ENCODE measurements around the gene DLGAP1. TPM values are rescaled to one million over a fixed set of nuclear protein-coding genes. Genes with fewer than 3 reads are reported as not detected.

DLGAP1 gene
- total RNA-seq, 4 donors from 2014 or later = 1.2 to 1.4 (median 1.4) TPM

DNA sequence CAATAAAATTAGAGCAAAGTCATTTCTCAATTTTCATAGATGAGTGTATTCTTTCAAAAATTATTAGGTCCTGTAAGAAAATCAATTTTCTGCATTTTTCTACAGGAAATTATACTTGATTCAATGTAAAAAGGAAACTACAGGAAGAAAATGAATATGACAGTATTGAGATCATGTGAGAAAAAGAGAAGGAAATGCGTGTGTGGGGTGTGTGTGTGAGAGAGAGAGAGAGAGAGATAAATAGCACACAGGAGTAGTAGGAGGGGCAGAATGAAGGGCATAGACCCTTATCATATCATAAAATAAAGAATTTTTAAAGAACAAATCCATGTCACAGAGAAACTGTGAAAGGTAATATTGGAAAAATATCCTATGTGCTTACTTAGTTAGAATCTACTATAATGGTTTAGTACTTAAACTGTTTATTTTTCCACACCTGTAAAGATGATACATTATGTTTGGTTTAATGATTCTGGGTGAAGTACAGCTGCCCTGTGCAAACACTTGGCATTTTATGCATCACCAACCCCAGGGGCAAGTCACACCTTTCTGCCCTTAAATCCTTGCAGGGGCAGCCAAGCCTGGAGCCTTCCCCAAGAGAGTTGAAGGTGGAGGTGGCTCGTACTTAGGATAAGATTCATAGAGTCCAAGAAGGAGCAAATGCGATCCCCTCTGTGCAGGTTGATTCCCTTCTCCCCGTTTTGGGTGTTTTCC is 728.7 kb downstream of the DLGAP1 start:
- H3K27ac ChIP-seq (replicated peaks in 1 of 4) = no peak overlapping the region
- TF ChIP-seq POLR2AphosphoS5 (IDR thresholded peaks at IDR 0.05) = no peak
- TF ChIP-seq EP300 (IDR thresholded peaks at IDR 0.05) = no peak
- no peak for TF ChIP-seq POLR2A (IDR thresholded peaks at IDR 0.05; ENCODE audit: low read depth)
- no peak for TF ChIP-seq CTCF (IDR thresholded peaks at IDR 0.05)
- no peaks in the 10 kb centered on the region for H3K27me3 ChIP-seq
- 82% methylated on average over 4 of the region's 4 CpGs for WGBS
- no peak overlapping the region for H3K4me3 ChIP-seq
- H3K4me1 ChIP-seq = peaks cover 7 to 24% (median 22%) of the 10 kb centered on the region in 4 donors
- no peaks in the 10 kb centered on the region for H3K36me3 ChIP-seq
- no peak for DNase-seq (ENCODE audit: extremely low spot score)
- intact Hi-C loops (cut with DNase I) = no loop called here
- no peaks in the 10 kb centered on the region for H3K9me3 ChIP-seq

GRCh38 chr18:3725115-3725514 is 730.0 kb downstream of the DLGAP1 start:
- Histone ChIP-seq H3K27ac (replicated peaks in 1 of 4) (no peak overlapping the region), H3K36me3 (no peaks in the 10 kb centered on the region), H3K4me3 (no peak overlapping the region), H3K9me3 (no peaks in the 10 kb centered on the region), H3K4me1 (peaks cover 7 to 24% (median 22%) of the 10 kb centered on the region in 4 donors), H3K27me3 (no peaks in the 10 kb centered on the region)
- TF ChIP-seq POLR2AphosphoS5 (IDR thresholded peaks at IDR 0.05) = no peak
- no peak for TF ChIP-seq CTCF (IDR thresholded peaks at IDR 0.05)
- TF ChIP-seq POLR2A (IDR thresholded peaks at IDR 0.05; ENCODE audit: low read depth) = no peak
- no peak for TF ChIP-seq EP300 (IDR thresholded peaks at IDR 0.05)
- intact Hi-C loops (cut with DNase I) = no loop called here
- WGBS = 85% methylated on average over 2 of the region's 2 CpGs
- no peak for DNase-seq (ENCODE audit: extremely low spot score)

GRCh38 chr18:3723554-3723953 is 731.6 kb downstream of the DLGAP1 start:
- no peak overlapping the region for H3K27ac ChIP-seq (replicated peaks in 1 of 4)
- H3K4me3 ChIP-seq = no peak overlapping the region
- DNase-seq (ENCODE audit: extremely low spot score) = peak; percentile 29
- no peak for TF ChIP-seq POLR2A (IDR thresholded peaks at IDR 0.05; ENCODE audit: low read depth)
- no peak for TF ChIP-seq POLR2AphosphoS5 (IDR thresholded peaks at IDR 0.05)
- TF ChIP-seq EP300 (IDR thresholded peaks at IDR 0.05) = no peak
- no peak for TF ChIP-seq CTCF (IDR thresholded peaks at IDR 0.05)
- no peaks in the 10 kb centered on the region for H3K36me3 ChIP-seq
- peaks cover 7 to 24% (median 22%) of the 10 kb centered on the region in 4 donors for H3K4me1 ChIP-seq
- H3K9me3 ChIP-seq = no peaks in the 10 kb centered on the region
- intact Hi-C loops (cut with DNase I) = no loop called here
- H3K27me3 ChIP-seq = no peaks in the 10 kb centered on the region

DNA sequence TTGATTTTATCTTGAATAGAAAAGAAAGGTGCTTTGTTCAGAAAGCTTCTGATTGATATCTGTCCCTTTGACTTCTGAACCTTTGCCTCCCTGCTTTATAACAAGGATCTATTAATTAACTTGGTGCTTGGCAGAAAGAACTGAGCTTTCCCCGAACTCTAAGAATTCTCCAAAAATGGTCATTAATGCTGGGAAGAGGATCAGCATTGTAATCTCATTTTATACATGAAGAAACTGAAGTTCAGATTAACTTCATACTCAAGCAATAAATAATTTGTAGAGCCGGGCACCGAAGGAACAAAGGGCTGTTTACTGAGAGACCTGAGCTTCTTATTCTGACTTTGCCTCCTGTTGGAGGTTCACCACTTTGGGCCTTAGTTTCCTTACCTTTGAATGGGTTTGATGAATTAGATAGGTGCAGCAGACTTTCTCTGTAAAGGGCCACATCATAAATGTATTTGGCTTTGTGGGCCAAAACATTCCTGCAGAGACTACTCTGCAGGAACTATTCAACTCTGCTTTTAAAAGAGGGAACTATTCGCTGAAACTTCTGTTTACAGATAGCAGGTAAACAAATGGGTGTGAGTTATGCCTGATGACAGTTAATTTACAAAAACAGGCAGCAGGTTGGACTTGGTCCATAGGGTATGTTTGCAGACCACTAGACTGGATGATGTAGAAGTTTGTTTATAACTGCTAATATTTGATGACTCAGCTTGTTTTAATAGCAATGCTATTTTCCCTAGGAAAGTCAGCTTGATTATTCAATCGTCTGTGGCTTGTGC is 732.3 kb downstream of the DLGAP1 start:
- Histone ChIP-seq H3K27ac (replicated peaks in 1 of 4) (peak overlapping the region in 2 of 4 donors; percentile 23 to 28), H3K4me1 (peaks cover 7 to 24% (median 22%) of the 10 kb centered on the region in 4 donors), H3K36me3 (no peaks in the 10 kb centered on the region), H3K4me3 (no peak overlapping the region), H3K27me3 (no peaks in the 10 kb centered on the region), H3K9me3 (no peaks in the 10 kb centered on the region)
- TF ChIP-seq CTCF (IDR thresholded peaks at IDR 0.05) = no peak
- TF ChIP-seq POLR2A (IDR thresholded peaks at IDR 0.05; ENCODE audit: low read depth) = no peak
- TF ChIP-seq EP300 (IDR thresholded peaks at IDR 0.05) = no peak
- TF ChIP-seq POLR2AphosphoS5 (IDR thresholded peaks at IDR 0.05) = no peak
- WGBS = 18% methylated on average over 5 of the region's 5 CpGs
- peak; percentile 39 for DNase-seq (ENCODE audit: extremely low spot score)
- intact Hi-C loops (cut with DNase I) = no loop called here
